Natural killer cell (primary cell): ENCODE data around the gene TMEM108. TPM values are rescaled to one million over a fixed set of nuclear protein-coding genes. Genes with fewer than 3 reads are reported as not detected.

Source experiments
- ATAC-seq, 3 donors: fragments of 150-1000 bp in 2 of 3; fragments of 200-7000 bp in 1 of 3; cut with Tn5 transposase; 1 replicate in 1 of 3; 2 replicates in 2 of 3; pipeline ENCODE4 v1.10.0; 2021; ENCODE audit warnings: mild to moderate bottlenecking in 2 of 3, moderate library complexity in 2 of 3
- DNase-seq, 2 donors: peaks; one replicate each; pipeline versions ENCODE4 v3.0.0 to v3.0.0-alpha.2; 2013 to 2021; ENCODE audit warnings: mixed read lengths in 1 of 2
- H3K27ac ChIP-seq: one replicate; pipeline ENCODE4 v1.5.1; 2013; ENCODE audit warnings: mild to moderate bottlenecking, low read length
- H3K27me3 ChIP-seq: one replicate; pipeline ENCODE4 v1.6.1; 2013; ENCODE audit warnings: low read length; ENCODE audit not compliant: control insufficient read depth, insufficient read depth
- H3K36me3 ChIP-seq: one replicate; pipeline ENCODE4 v1.6.1; 2013; ENCODE audit warnings: low read length; ENCODE audit not compliant: control insufficient read depth, insufficient read depth
- H3K4me1 ChIP-seq: one replicate; pipeline ENCODE4 v1.6.1; 2013; ENCODE audit warnings: low read length; ENCODE audit not compliant: control insufficient read depth, insufficient read depth
- H3K4me3 ChIP-seq: one replicate; pipeline ENCODE4 v1.5.1; 2013; ENCODE audit warnings: low read length
- H3K9me3 ChIP-seq: one replicate; pipeline ENCODE4 v1.6.1; 2013; ENCODE audit warnings: low read length; ENCODE audit not compliant: control insufficient read depth, insufficient read depth
- H3K27ac Mint-ChIP-seq, 2 donors: one replicate each; pipeline ENCODE4 v1.8.0; 2022; ENCODE audit warnings: mild to moderate bottlenecking in 2 of 2, mixed read lengths in 2 of 2, moderate library complexity in 1 of 2
- H3K27me3 Mint-ChIP-seq, 2 donors: one replicate each; pipeline ENCODE4 v1.8.0; 2022; ENCODE audit warnings: low read depth in 2 of 2, mixed read lengths in 2 of 2
- H3K36me3 Mint-ChIP-seq: one replicate; pipeline ENCODE4 v1.8.0; 2022; ENCODE audit warnings: mixed read lengths
- H3K4me1 Mint-ChIP-seq, 2 donors: one replicate each; pipeline ENCODE4 v1.8.0; 2022; ENCODE audit warnings: mixed read lengths in 2 of 2
- H3K4me3 Mint-ChIP-seq: one replicate; pipeline ENCODE4 v1.8.0; 2022; ENCODE audit warnings: mild to moderate bottlenecking, moderate library complexity, mixed read lengths
- H3K9me3 Mint-ChIP-seq, 2 donors: one replicate each; pipeline ENCODE4 v1.8.0; 2022; ENCODE audit warnings: mixed read lengths in 2 of 2
- WGBS: methylation state at CpG from one replicate; pipeline ENCODE4 v1.1.7; 2013; ENCODE audit warnings: missing lambda C conversion rate; ENCODE audit not compliant: insufficient coverage; 5-methylcytosine and 5-hydroxymethylcytosine counted together
- intact Hi-C: fragments of 100-400 bp; cut with micrococcal nuclease; formaldehyde crosslinking; loops from one replicate; pipeline ENCODE4 v1.14.2; 2022
- total RNA-seq, 4 donors: library from RNA; stranded (reverse); fragments of 120-200 nt in 1 of 4; gene quantifications; one replicate each; pipeline versions ENCODE4 v1.2.3 to v1.2.4, GENCODE V29; 2013 to 2022
- TF ChIP-seq, protein P1 (sequence below): fragments of 200-600 bp; IDR thresholded peaks from one replicate; pipeline ENCODE4 v1.8.0; 2022; ENCODE audit warnings: antibody characterized with exemption

TMEM108 gene
- total RNA-seq, 3 donors from 2014 or later (not counting 1 experiment from before 2014, with no cell fraction given) = not detected

DNA sequence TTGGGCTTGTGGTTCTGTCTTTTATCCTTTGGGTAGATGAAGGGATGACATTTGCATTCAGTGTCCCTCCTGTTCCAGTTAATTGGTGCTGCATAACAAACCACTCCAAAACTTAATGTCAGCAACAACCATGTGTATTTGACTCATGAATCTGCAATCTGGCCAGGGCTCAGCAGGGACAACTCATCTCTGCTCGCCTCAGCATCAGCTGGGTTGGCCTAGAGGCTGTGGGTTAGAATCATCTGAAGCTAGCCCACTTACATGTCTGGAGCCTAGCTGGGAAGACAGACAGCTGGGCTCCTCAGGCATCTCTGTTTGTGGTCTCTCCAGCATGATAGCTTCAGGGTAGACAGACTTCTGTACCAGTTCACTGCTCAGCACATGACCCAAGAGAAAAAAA is 92.0 kb downstream of the TMEM108 start:
- Histone ChIP-seq H3K4me1 (no peaks in the 10 kb centered on the region), H3K27ac (no peak overlapping the region), H3K9me3 (no peaks in the 10 kb centered on the region), H3K4me3 (no peak overlapping the region), H3K36me3 (no peaks in the 10 kb centered on the region), H3K27me3 (no peaks in the 10 kb centered on the region)
- H3K9me3 Mint-ChIP-seq = peaks cover 0 to 4% of the 10 kb centered on the region in 2 donors
- no peaks in the 10 kb centered on the region for H3K36me3 Mint-ChIP-seq
- H3K4me3 Mint-ChIP-seq = no peak overlapping the region
- H3K27me3 Mint-ChIP-seq = no peaks in the 10 kb centered on the region
- WGBS = 69% methylated on average over 1 of the region's 1 CpG
- TF ChIP-seq, protein P1, sequence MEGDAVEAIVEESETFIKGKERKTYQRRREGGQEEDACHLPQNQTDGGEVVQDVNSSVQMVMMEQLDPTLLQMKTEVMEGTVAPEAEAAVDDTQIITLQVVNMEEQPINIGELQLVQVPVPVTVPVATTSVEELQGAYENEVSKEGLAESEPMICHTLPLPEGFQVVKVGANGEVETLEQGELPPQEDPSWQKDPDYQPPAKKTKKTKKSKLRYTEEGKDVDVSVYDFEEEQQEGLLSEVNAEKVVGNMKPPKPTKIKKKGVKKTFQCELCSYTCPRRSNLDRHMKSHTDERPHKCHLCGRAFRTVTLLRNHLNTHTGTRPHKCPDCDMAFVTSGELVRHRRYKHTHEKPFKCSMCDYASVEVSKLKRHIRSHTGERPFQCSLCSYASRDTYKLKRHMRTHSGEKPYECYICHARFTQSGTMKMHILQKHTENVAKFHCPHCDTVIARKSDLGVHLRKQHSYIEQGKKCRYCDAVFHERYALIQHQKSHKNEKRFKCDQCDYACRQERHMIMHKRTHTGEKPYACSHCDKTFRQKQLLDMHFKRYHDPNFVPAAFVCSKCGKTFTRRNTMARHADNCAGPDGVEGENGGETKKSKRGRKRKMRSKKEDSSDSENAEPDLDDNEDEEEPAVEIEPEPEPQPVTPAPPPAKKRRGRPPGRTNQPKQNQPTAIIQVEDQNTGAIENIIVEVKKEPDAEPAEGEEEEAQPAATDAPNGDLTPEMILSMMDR = no peak
- intact Hi-C loops = no loop called here
- ATAC-seq (no peak), DNase-seq (no peak)
- no peaks in the 10 kb centered on the region for H3K4me1 Mint-ChIP-seq
- H3K27ac Mint-ChIP-seq = no peak overlapping the region

DNA sequence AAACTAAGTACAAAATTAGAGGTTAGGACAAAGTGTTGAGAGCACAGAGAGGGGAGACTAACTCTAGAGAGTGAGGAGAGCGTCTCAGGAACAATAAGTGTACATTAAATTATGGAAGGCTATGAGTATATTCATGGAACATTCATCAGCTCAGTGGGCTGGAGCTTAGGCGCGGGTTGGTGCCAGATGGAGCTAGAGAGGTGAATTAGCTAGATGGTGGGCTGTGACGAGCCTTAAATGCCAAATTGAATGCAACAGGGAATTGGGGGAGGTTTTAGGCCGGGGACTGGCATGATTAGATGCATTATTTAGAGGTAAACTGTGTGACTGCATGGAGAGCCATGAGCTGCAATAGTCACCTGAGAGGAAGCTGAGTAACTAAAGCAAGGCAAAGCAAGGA is 97.1 kb downstream of the TMEM108 start:
- H3K27me3 Mint-ChIP-seq = no peaks in the 10 kb centered on the region
- TF ChIP-seq, protein P1 = no peak
- no peak overlapping the region for H3K27ac Mint-ChIP-seq
- H3K4me3 Mint-ChIP-seq = no peak overlapping the region
- peaks cover 0 to 2% of the 10 kb centered on the region in 2 donors for H3K9me3 Mint-ChIP-seq
- no peak overlapping the region for H3K27ac ChIP-seq
- DNase-seq (no peak), ATAC-seq (no peak)
- intact Hi-C loops = no loop called here
- H3K4me1 Mint-ChIP-seq = no peaks in the 10 kb centered on the region
- WGBS = 90% methylated on average over 5 of the region's 5 CpGs
- H3K36me3 Mint-ChIP-seq = no peaks in the 10 kb centered on the region
- no peaks in the 10 kb centered on the region for H3K36me3 ChIP-seq
- H3K27me3 ChIP-seq = no peaks in the 10 kb centered on the region
- H3K4me3 ChIP-seq = no peak overlapping the region
- no peaks in the 10 kb centered on the region for H3K4me1 ChIP-seq
- H3K9me3 ChIP-seq = peaks cover 2% of the 10 kb centered on the region

DNA sequence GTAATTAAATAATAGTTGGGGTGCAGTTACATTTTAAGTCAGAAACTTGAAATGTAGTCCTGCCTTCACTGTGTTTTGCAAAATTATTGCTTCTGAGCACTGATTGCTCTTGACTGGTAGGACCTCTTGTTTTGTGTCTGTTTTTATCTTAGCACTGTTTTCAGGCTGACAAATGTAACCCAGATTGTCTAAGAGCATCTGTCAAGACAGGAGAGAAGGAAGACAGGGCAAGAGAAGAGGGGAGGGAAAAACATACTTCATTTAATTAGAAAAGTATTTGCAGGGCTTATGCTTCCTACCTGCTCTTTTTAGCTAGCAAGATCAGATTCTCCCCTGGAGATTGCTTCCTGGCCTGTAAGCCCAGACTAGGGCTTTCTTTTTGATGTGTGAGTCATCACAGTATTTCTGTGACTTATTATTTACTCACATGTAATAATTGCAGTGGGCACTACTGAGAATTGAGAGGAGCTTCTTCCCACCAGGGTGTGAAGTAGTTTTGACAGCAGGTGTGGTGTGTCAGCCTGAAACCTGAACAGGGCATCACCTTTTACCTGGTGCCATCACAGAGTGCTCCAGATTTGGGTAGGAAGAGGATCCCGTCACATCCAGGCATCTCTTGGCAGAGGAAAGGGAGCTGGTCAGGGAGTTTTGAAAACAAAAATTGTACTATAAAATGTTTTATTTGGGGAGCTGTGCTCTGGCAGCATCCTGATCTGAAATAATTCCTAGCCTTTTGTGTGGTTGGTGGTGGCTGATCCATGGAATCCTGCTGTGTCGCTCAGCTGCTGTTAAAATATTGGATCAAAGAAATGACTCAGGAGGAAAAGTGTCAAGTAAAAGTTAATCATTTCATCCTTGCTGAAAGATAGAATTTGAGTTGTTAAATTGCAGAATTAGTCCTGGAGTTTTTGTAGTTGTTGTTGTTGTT is 98.2 kb downstream of the TMEM108 start:
- Mint-ChIP-seq H3K4me1 (no peaks in the 10 kb centered on the region), H3K27ac (no peak overlapping the region), H3K4me3 (no peak overlapping the region), H3K36me3 (no peaks in the 10 kb centered on the region), H3K27me3 (no peaks in the 10 kb centered on the region), H3K9me3 (peaks cover 0 to 2% of the 10 kb centered on the region in 2 donors)
- ATAC-seq = no peak
- 97% methylated on average over 2 of the region's 2 CpGs for WGBS
- no peaks in the 10 kb centered on the region for H3K27me3 ChIP-seq
- intact Hi-C loops = no loop called here
- no peaks in the 10 kb centered on the region for H3K36me3 ChIP-seq
- H3K9me3 ChIP-seq = peaks cover 2% of the 10 kb centered on the region
- H3K27ac ChIP-seq = no peak overlapping the region
- TF ChIP-seq, protein P1 = no peak
- no peak for DNase-seq
- H3K4me3 ChIP-seq = no peak overlapping the region
- no peaks in the 10 kb centered on the region for H3K4me1 ChIP-seq
